Raji (cell line): ENCODE measurements around the gene ZBTB16.

ENCODE experiments used
- POLR2A ChIP-seq: IDR thresholded peaks from 2 replicates; pipeline ENCODE4 v1.6.1; 2011; ENCODE audit warnings: low read depth, low read length, control low read depth; ENCODE audit not compliant: insufficient read depth

The ZBTB16 gene

GRCh38 chr11:114033572-114033971 lies 25.9 kb upstream of the ZBTB16 start:
- TF ChIP-seq POLR2A = no peak

GRCh38 chr11:114034956-114035355 lies 24.6 kb upstream of the ZBTB16 start:
- no peak for TF ChIP-seq POLR2A

GRCh38 chr11:114036147-114036811 lies 23.2 kb upstream of the ZBTB16 start:
- no peak for TF ChIP-seq POLR2A

- no peak for TF ChIP-seq POLR2A
These were observed 22.6 kb upstream of the ZBTB16 start for GRCh38 chr11:114036958-114037357.

GRCh38 chr11:114039551-114039950 lies 20.0 kb upstream of the ZBTB16 start:
- no peak for TF ChIP-seq POLR2A

GRCh38 chr11:114040706-114041211 lies 18.8 kb upstream of the ZBTB16 start:
- TF ChIP-seq POLR2A = no peak

GRCh38 chr11:114042234-114042633 lies 17.3 kb upstream of the ZBTB16 start:
- TF ChIP-seq POLR2A = no peak

- no peak for TF ChIP-seq POLR2A
These were observed 15.3 kb upstream of the ZBTB16 start for GRCh38 chr11:114044042-114044871.

- no peak for TF ChIP-seq POLR2A
These were observed 12.2 kb upstream of the ZBTB16 start for GRCh38 chr11:114047327-114047726.

GRCh38 chr11:114049050-114049449 lies 10.5 kb upstream of the ZBTB16 start:
- no peak for TF ChIP-seq POLR2A

- TF ChIP-seq POLR2A = no peak
These were observed 9.1 kb upstream of the ZBTB16 start for GRCh38 chr11:114050258-114050927.

- TF ChIP-seq POLR2A = no peak
These were observed 8.0 kb upstream of the ZBTB16 start for GRCh38 chr11:114051558-114051957.

GRCh38 chr11:114052160-114052559 lies 7.4 kb upstream of the ZBTB16 start:
- TF ChIP-seq POLR2A = no peak

GRCh38 chr11:114053406-114053805 lies 6.1 kb upstream of the ZBTB16 start:
- no peak for TF ChIP-seq POLR2A

GRCh38 chr11:114054806-114055205 lies 4.7 kb upstream of the ZBTB16 start:
- no peak for TF ChIP-seq POLR2A

- TF ChIP-seq POLR2A = no peak
These were observed 3.1 kb upstream of the ZBTB16 start for GRCh38 chr11:114056409-114056808.
